ENCODE results near the gene RIBC2.

RIBC2 gene

GRCh38 chr22:45407793-45408192, 5.7 kb upstream of the RIBC2 start:
- TF ChIP-seq TAF1 (IDR thresholded peaks at IDR 0.05; ENCODE audit: borderline replicate concordance, insufficient read depth, low read length) (no peak), SIN3A (IDR thresholded peaks at IDR 0.05; ENCODE audit: borderline replicate concordance, insufficient read depth, low read length) (no peak), FOXP2 (optimal IDR thresholded peaks at IDR 0.05; ENCODE audit: borderline replicate concordance, extremely low read depth, extremely low read length, insufficient read depth) (no peak), REST (IDR thresholded peaks at IDR 0.05; ENCODE audit: insufficient read depth in 1 of 2, low read depth in 2 of 2, low read length in 2 of 2) (no peak), POLR2AphosphoS5 (IDR thresholded peaks at IDR 0.05; ENCODE audit: low read depth, low read length) (no peak)

- TF ChIP-seq POLR2AphosphoS5 (IDR thresholded peaks at IDR 0.05; ENCODE audit: low read depth, low read length): no peak
- TF ChIP-seq TAF1 (IDR thresholded peaks at IDR 0.05; ENCODE audit: borderline replicate concordance, insufficient read depth, low read length): no peak
- TF ChIP-seq FOXP2 (optimal IDR thresholded peaks at IDR 0.05; ENCODE audit: borderline replicate concordance, extremely low read depth, extremely low read length, insufficient read depth): no peak
- no peak for TF ChIP-seq SIN3A (IDR thresholded peaks at IDR 0.05; ENCODE audit: borderline replicate concordance, insufficient read depth, low read length)
- no peak for TF ChIP-seq REST (IDR thresholded peaks at IDR 0.05; ENCODE audit: insufficient read depth in 1 of 2, low read depth in 2 of 2, low read length in 2 of 2)
Observed at GRCh38 chr22:45413013-45413367, 503 bp upstream of the RIBC2 start.

GRCh38 chr22:45418056-45418769, 4.7 kb downstream of the RIBC2 start:
- no peak for TF ChIP-seq REST (IDR thresholded peaks at IDR 0.05; ENCODE audit: insufficient read depth in 1 of 2, low read depth in 2 of 2, low read length in 2 of 2)
- TF ChIP-seq SIN3A (IDR thresholded peaks at IDR 0.05; ENCODE audit: borderline replicate concordance, insufficient read depth, low read length): no peak
- no peak for TF ChIP-seq FOXP2 (optimal IDR thresholded peaks at IDR 0.05; ENCODE audit: borderline replicate concordance, extremely low read depth, extremely low read length, insufficient read depth)

- TF ChIP-seq REST (IDR thresholded peaks at IDR 0.05; ENCODE audit: insufficient read depth in 1 of 2, low read depth in 2 of 2, low read length in 2 of 2): no peak
- TF ChIP-seq SIN3A (IDR thresholded peaks at IDR 0.05; ENCODE audit: borderline replicate concordance, insufficient read depth, low read length): no peak
- no peak for TF ChIP-seq TAF1 (IDR thresholded peaks at IDR 0.05; ENCODE audit: borderline replicate concordance, insufficient read depth, low read length)
- TF ChIP-seq POLR2AphosphoS5 (IDR thresholded peaks at IDR 0.05; ENCODE audit: low read depth, low read length): no peak
- TF ChIP-seq FOXP2 (optimal IDR thresholded peaks at IDR 0.05; ENCODE audit: borderline replicate concordance, extremely low read depth, extremely low read length, insufficient read depth): no peak
Observed at GRCh38 chr22:45418770-45419138, 5.3 kb downstream of the RIBC2 start.

- no peak for TF ChIP-seq TAF1 (IDR thresholded peaks at IDR 0.05; ENCODE audit: borderline replicate concordance, insufficient read depth, low read length)
Observed at GRCh38 chr22:45420011-45420410, 6.5 kb downstream of the RIBC2 start.

All from PFSK-1 (cell line).